Testis (tissue), 3 donors: Measurements from ENCODE around the gene NBAS. TPM values are rescaled to one million over a fixed set of nuclear protein-coding genes. Genes with fewer than 3 reads are reported as not detected.
A peak's percentile ranks its signal among the peaks of the same experiment; 100 is the strongest.

Experiments
- DNase-seq: peaks from one replicate; pipeline ENCODE4 v3.0.0-alpha.2; 2019
- H3K27ac ChIP-seq, 2 donors: fragments of 200-600 bp; sonication (generic); one replicate each; pipeline ENCODE4 v1.5.1; 2019
- H3K27me3 ChIP-seq: fragments of 200-600 bp; sonication (generic); one replicate; pipeline ENCODE4 v1.5.1; 2019
- H3K36me3 ChIP-seq: fragments of 200-600 bp; sonication (generic); one replicate; pipeline ENCODE4 v1.5.1; 2017; ENCODE audit warnings: low read depth; ENCODE audit errors: missing control alignments
- H3K4me1 ChIP-seq: fragments of 200-600 bp; sonication (generic); one replicate; pipeline ENCODE4 v1.5.1; 2019
- H3K4me3 ChIP-seq, 2 donors: fragments of 200-600 bp; sonication (generic); one replicate each; pipeline ENCODE4 v1.5.1; 2017 to 2019
- H3K9me3 ChIP-seq: fragments of 200-600 bp; sonication (generic); one replicate; pipeline ENCODE4 v1.5.1; 2017
- POLR2A ChIP-seq: fragments of 450-650 bp; IDR thresholded peaks from one replicate; pipeline ENCODE4 v1.6.1; 2017; ENCODE audit warnings: antibody characterized with exemption, mild to moderate bottlenecking, moderate library complexity
- WGBS, 2 donors: methylation state at CpG; one replicate each; pipeline ENCODE4 v1.1.5; 2018; 5-methylcytosine and 5-hydroxymethylcytosine counted together
- intact Hi-C: fragments of 100-400 bp; cut with DNase I; formaldehyde crosslinking; loops from one replicate; pipeline ENCODE4 v1.15.1; 2023; ENCODE audit warnings: low total_unique reads
- polyA plus RNA-seq: library from polyadenylated mRNA; stranded (reverse); fragments of 350-450 nt; fragmentation: Illumina TruSeq; extraction: RNeasy Lipid Tissue Mini Kit (QIAGEN cat#74804); gene quantifications from one replicate; pipeline ENCODE4 v1.2.3, GENCODE V29; 2014; ENCODE audit warnings: low read depth, low replicate concordance; ENCODE audit not compliant: insufficient read depth
- total RNA-seq, 2 donors: library from RNA; depleted of rRNA; stranded (reverse); fragments of >200 nt; gene quantifications; one replicate each; pipeline ENCODE4 v1.2.3, GENCODE V29; 2016
- TF ChIP-seq, protein P1 (sequence below), 3 experiments: fragments of 450-650 bp in 2 of 3; fragments of 200-600 bp in 1 of 3; sonication (generic) in 1 of 3; IDR thresholded peaks; one replicate each; pipeline ENCODE4 v1.5.1; 2016 to 2019; ENCODE audit warnings: antibody characterized with exemption in 3 of 3, mild to moderate bottlenecking in 2 of 3, moderate library complexity in 1 of 3

The NBAS gene
- total and polyA plus RNA-seq, 3 donors from 2014 or later = 75.8 to 84.2 (median 79.7) TPM

DNA sequence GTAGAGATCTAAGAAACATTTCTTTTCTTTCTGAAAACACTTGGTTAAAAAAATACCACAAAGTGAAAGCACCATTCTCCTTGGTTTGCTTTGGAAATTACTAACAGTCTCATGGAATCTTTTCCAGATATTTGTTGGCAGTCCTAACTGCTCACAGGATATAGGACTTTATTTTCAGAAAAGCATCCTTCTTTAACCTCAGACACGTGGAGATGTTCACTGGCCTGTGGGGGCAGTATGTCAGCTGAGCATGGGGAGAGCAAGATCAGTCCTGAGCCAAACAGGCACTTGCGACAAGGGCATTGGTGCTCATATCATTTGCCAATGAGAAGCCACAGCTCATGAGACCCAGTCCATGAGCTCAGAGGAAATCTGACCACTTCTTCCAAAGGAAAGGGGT, 371.9 kb downstream of the NBAS start:
- no peaks in the 10 kb centered on the region for H3K9me3 ChIP-seq
- no peaks in the 10 kb centered on the region for H3K36me3 ChIP-seq
- peaks cover 30% of the 10 kb centered on the region for H3K4me1 ChIP-seq
- H3K27ac ChIP-seq = peak overlapping the region; percentile 53 to 69
- intact Hi-C loops = no loop called here
- H3K4me3 ChIP-seq = no peak overlapping the region
- peak; percentile 52 for DNase-seq
- WGBS, 2 donors = 31 to 41% methylated on average over 2 of the region's 2 CpGs
- H3K27me3 ChIP-seq = no peaks in the 10 kb centered on the region
- TF ChIP-seq, protein P1, sequence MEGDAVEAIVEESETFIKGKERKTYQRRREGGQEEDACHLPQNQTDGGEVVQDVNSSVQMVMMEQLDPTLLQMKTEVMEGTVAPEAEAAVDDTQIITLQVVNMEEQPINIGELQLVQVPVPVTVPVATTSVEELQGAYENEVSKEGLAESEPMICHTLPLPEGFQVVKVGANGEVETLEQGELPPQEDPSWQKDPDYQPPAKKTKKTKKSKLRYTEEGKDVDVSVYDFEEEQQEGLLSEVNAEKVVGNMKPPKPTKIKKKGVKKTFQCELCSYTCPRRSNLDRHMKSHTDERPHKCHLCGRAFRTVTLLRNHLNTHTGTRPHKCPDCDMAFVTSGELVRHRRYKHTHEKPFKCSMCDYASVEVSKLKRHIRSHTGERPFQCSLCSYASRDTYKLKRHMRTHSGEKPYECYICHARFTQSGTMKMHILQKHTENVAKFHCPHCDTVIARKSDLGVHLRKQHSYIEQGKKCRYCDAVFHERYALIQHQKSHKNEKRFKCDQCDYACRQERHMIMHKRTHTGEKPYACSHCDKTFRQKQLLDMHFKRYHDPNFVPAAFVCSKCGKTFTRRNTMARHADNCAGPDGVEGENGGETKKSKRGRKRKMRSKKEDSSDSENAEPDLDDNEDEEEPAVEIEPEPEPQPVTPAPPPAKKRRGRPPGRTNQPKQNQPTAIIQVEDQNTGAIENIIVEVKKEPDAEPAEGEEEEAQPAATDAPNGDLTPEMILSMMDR (IDR thresholded peaks at IDR 0.05) = peak in 1 of 3 experiments; percentile 10
- TF ChIP-seq POLR2A = no peak

DNA sequence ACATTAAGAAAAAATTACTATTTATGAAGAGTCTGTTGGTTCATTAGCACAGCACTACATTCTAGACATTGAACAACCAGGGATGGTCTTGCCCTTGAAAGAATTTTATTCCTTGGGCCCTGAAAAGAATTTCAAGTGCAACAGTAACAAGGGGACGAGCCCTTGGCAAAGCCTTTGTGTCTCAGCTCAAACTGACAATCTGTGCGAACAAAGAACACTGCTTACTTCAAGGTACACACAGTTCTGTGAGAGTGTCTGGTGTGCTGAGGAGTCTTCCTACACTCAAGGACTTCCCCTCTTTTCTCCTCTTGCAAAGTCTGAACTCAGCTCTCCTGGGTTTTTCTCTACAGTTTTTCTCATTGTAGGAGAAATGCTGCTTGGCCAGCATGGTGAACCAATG, 373.4 kb downstream of the NBAS start:
- no peaks in the 10 kb centered on the region for H3K36me3 ChIP-seq

DNA sequence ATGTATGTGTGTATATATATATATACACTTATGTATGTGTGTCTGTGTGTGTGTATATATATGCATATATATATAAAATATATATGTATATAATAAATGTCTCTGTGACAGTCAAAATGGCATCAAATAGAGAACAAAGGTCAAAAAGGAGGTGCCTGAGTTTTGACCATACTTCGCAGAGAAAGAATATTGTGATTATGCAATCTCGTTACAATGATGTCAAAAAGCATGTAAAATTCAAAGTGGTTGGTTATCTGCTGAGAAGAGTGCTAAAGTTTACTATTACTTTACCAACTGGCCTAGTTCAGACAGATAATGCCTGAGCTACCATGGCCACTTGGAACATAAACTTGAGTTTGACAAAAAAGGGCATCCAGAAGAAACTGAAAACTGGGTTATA, 375.0 kb downstream of the NBAS start:
- DNase-seq = no peak
- Histone ChIP-seq H3K27me3 (no peaks in the 10 kb centered on the region), H3K4me1 (peaks cover 25% of the 10 kb centered on the region), H3K27ac (no peak overlapping the region), H3K9me3 (no peaks in the 10 kb centered on the region), H3K4me3 (no peak overlapping the region), H3K36me3 (no peaks in the 10 kb centered on the region)
- intact Hi-C loops = no loop called here
- no peak for TF ChIP-seq POLR2A
- 77 to 88% methylated on average over 2 of the region's 2 CpGs for WGBS, 2 donors

More for the DNA sequence above, 373.4 kb downstream of the NBAS start:
- intact Hi-C loops = no loop called here
- Histone ChIP-seq H3K4me1 (peaks cover 30% of the 10 kb centered on the region), H3K4me3 (no peak overlapping the region), H3K27me3 (no peaks in the 10 kb centered on the region), H3K27ac (peak overlapping the region; percentile 53 to 69), H3K9me3 (no peaks in the 10 kb centered on the region)
- WGBS, 2 donors = 34 to 36% methylated on average over 2 of the region's 2 CpGs
- peak; percentile 75 for DNase-seq
- TF ChIP-seq, protein P1 (IDR thresholded peaks at IDR 0.05) = no peak
- TF ChIP-seq POLR2A = no peak

DNA sequence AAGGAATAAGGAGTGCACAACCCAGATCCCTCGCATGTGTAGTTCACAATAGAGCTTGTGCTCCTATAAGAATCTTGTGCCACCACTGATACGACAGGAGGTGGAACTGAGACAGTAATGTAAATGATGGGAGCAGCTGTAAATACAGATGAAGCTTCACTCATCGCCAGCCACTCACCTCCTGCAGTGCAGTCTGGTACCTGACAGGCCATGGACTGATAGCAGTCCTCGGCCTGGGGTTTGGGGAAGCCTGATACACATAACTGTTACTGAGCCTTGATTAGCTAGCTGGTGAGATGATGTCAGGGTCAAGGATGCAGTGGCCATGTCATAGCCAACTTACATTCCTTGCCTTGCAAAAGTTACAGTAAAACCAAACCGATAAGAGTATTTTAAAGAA, 376.6 kb downstream of the NBAS start:
- Histone ChIP-seq H3K36me3 (no peaks in the 10 kb centered on the region), H3K27ac (no peak overlapping the region), H3K4me3 (no peak overlapping the region), H3K27me3 (no peaks in the 10 kb centered on the region), H3K9me3 (no peaks in the 10 kb centered on the region), H3K4me1 (peaks cover 24% of the 10 kb centered on the region)
- WGBS, 2 donors = 85 to 92% methylated on average over 5 of the region's 5 CpGs
- TF ChIP-seq, protein P1 (IDR thresholded peaks at IDR 0.05) = no peak
- TF ChIP-seq POLR2A = no peak
- intact Hi-C loops = no loop called here
- no peak for DNase-seq

DNA sequence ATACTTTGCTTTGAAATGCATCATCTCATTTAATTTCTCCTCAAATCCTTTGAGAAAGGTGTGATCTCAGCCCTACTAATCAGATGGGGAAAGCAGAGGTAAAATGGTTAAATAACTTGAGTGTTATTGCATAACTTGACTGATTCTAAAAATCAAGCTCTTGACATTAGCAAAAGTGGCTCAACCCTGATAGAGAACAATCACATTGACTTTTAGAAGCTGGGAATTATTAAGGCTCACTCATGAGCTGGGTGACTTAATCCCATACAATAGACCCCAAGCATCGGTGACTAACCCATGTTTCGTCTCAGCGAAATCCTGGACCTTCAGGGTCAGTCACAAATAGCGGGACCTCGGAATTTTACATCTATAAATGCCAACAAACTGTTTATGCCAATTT, 378.9 kb downstream of the NBAS start:
- H3K36me3 ChIP-seq = no peaks in the 10 kb centered on the region
- peaks cover 9% of the 10 kb centered on the region for H3K4me1 ChIP-seq
- DNase-seq = no peak
- H3K27me3 ChIP-seq = no peaks in the 10 kb centered on the region
- TF ChIP-seq, protein P1 (IDR thresholded peaks at IDR 0.05) = no peak
- no peak for TF ChIP-seq POLR2A
- WGBS, 2 donors = 95 to 99% methylated on average over 5 of the region's 5 CpGs
- no peak overlapping the region for H3K4me3 ChIP-seq
- H3K9me3 ChIP-seq = no peaks in the 10 kb centered on the region
- intact Hi-C loops = no loop called here
- H3K27ac ChIP-seq = no peak overlapping the region
